Mammary epithelial cell (primary cell): ENCODE measurements around the gene PLD1.

Experiments used
- CTCF ChIP-seq, 2 donors: IDR thresholded peaks in 1 of 2; conservative IDR thresholded peaks in 1 of 2; 2 replicates each; pipeline ENCODE4 v1.5.1; 2011 to 2012; ENCODE audit warnings: inconsistent platforms in 2 of 2, low read length in 2 of 2, mild to moderate bottlenecking in 2 of 2, control low read depth in 1 of 2, low read depth in 1 of 2; ENCODE audit not compliant: insufficient read depth in 1 of 2; ENCODE audit errors: extremely low read depth in 1 of 2
- EZH2 ChIP-seq: IDR thresholded peaks from 2 replicates; pipeline ENCODE4 v1.6.1; 2012; ENCODE audit warnings: low read length, inconsistent platforms, borderline replicate concordance

GRCh38 chr3:171747223-171747920 is 62.9 kb downstream of the PLD1 start:
- TF ChIP-seq CTCF (conservative IDR thresholded peaks at IDR 0.05 in 1 of 2, IDR thresholded peaks at IDR 0.05 in 1 of 2; ENCODE audit: extremely low read depth in 1 of 2, insufficient read depth in 1 of 2, low read depth in 1 of 2, low read length in 2 of 2) = no peak
- no peak for TF ChIP-seq EZH2
